GM23338 (cell line): ENCODE data around the gene NLRP1. TPM values are rescaled to one million over a fixed set of nuclear protein-coding genes. Genes with fewer than 3 reads are reported as not detected.
A peak's percentile ranks its signal among the peaks of the same experiment; 100 is the strongest.

ENCODE experiments used
- ATAC-seq: fragments of 200-7000 bp; cut with Tn5 transposase; 3 replicates; pipeline ENCODE4 v1.9.1; 2020
- DNase-seq: peaks from one replicate; pipeline ENCODE4 v3.0.0-alpha.2; 2015; ENCODE audit warnings: low spot score
- H2AFZ ChIP-seq: fragments of 200-600 bp; sonication (generic); 2 replicates; pipeline ENCODE4 v1.8.0; 2016; ENCODE audit warnings: antibody characterized with exemption, mild to moderate bottlenecking, moderate library complexity
- H3F3A ChIP-seq: fragments of 200-600 bp; sonication (generic); replicated peaks from 2 replicates; pipeline ENCODE4 v1.8.0; 2017; ENCODE audit warnings: antibody characterized with exemption, mixed run types, low read depth
- H3K27ac ChIP-seq: fragments of 200-600 bp; sonication (generic); 2 replicates; pipeline ENCODE4 v1.6.1; 2016; ENCODE audit warnings: low read depth
- H3K27me3 ChIP-seq: fragments of 200-600 bp; sonication (generic); 2 replicates; pipeline ENCODE4 v1.8.0; 2016; ENCODE audit warnings: mild to moderate bottlenecking, mixed run types, moderate library complexity; ENCODE audit not compliant: insufficient read depth
- H3K36me3 ChIP-seq: fragments of 200-600 bp; sonication (generic); 2 replicates; pipeline ENCODE4 v1.8.0; 2016; ENCODE audit warnings: mild to moderate bottlenecking; ENCODE audit not compliant: insufficient read depth
- H3K4me1 ChIP-seq: fragments of 200-600 bp; sonication (generic); 2 replicates; pipeline ENCODE4 v1.8.0; 2016; ENCODE audit warnings: mild to moderate bottlenecking, moderate library complexity; ENCODE audit not compliant: insufficient read depth
- H3K4me2 ChIP-seq: fragments of 200-600 bp; sonication (generic); 2 replicates; pipeline ENCODE4 v1.7.1; 2017; ENCODE audit warnings: mixed run types
- H3K4me3 ChIP-seq: fragments of 200-600 bp; sonication (generic); 2 replicates; pipeline ENCODE4 v1.6.1; 2016; ENCODE audit warnings: mixed run types
- H3K79me2 ChIP-seq: fragments of 200-600 bp; sonication (generic); replicated peaks from 2 replicates; pipeline ENCODE4 v1.8.0; 2017; ENCODE audit warnings: mild to moderate bottlenecking; ENCODE audit not compliant: insufficient read depth
- H3K9me2 ChIP-seq: fragments of 200-600 bp; sonication (generic); 2 replicates; pipeline ENCODE4 v1.8.0; 2017; ENCODE audit not compliant: insufficient read depth
- H4K20me1 ChIP-seq: fragments of 200-600 bp; sonication (generic); replicated peaks from 2 replicates; pipeline ENCODE4 v1.8.0; 2017; ENCODE audit warnings: mild to moderate bottlenecking; ENCODE audit not compliant: insufficient read depth
- H3K27ac Mint-ChIP-seq: 2 replicates; pipeline ENCODE4 v1.8.0; 2020; ENCODE audit warnings: inconsistent platforms, mild to moderate bottlenecking, moderate library complexity, mixed read lengths
- H3K27me3 Mint-ChIP-seq: 3 replicates; pipeline ENCODE4 v1.8.0; 2022; ENCODE audit warnings: low read depth, mild to moderate bottlenecking, moderate library complexity, mixed read lengths, inconsistent platforms; ENCODE audit not compliant: insufficient read depth, poor library complexity
- H3K36me3 Mint-ChIP-seq: 3 replicates; pipeline ENCODE4 v1.8.0; 2021; ENCODE audit warnings: low read depth, mild to moderate bottlenecking, inconsistent platforms, moderate library complexity, mixed read lengths
- H3K4me1 Mint-ChIP-seq: 3 replicates; pipeline ENCODE4 v1.8.0; 2020; ENCODE audit warnings: mild to moderate bottlenecking, inconsistent platforms, mixed read lengths
- H3K4me3 Mint-ChIP-seq: 3 replicates; pipeline ENCODE4 v1.8.0; 2021; ENCODE audit warnings: moderate library complexity, mild to moderate bottlenecking, inconsistent platforms, mixed read lengths
- H3K9me3 Mint-ChIP-seq: 3 replicates; pipeline ENCODE4 v1.8.0; 2020; ENCODE audit warnings: moderate library complexity, mild to moderate bottlenecking, inconsistent platforms, mixed read lengths
- ETS1 ChIP-seq: IDR thresholded peaks from 2 replicates; pipeline ENCODE4 v1.6.1; 2016; ENCODE audit warnings: antibody characterized with exemption
- EZH2 ChIP-seq: fragments of 200-600 bp; sonication (generic); IDR thresholded peaks from one replicate; pipeline ENCODE4 v1.8.0; 2017; ENCODE audit warnings: antibody characterized with exemption, mild to moderate bottlenecking, low read depth; ENCODE audit not compliant: unreplicated experiment
- NANOG ChIP-seq: IDR thresholded peaks from 2 replicates; pipeline ENCODE4 v1.6.1; 2016; ENCODE audit warnings: antibody characterized with exemption, borderline replicate concordance
- POLR2AphosphoS5 ChIP-seq: IDR thresholded peaks from 2 replicates; pipeline ENCODE4 v1.6.1; 2016; ENCODE audit warnings: antibody characterized with exemption, low read depth
- ZNF462 ChIP-seq: fragments of 250-450 bp; sonication (Bioruptor Pico); IDR thresholded peaks from 2 replicates; pipeline ENCODE4 v1.5.0; 2020; ENCODE audit warnings: mild to moderate bottlenecking, moderate library complexity
- polyA plus RNA-seq: library from polyadenylated mRNA; unstranded; fragments of >200 nt; fragmentation: Nextera tagmentation; extraction: Ambion mirVana; gene quantifications from 2 replicates; pipeline ENCODE4 v1.2.1, GENCODE V29; 2016
- total RNA-seq: library from RNA; depleted of rRNA; stranded (reverse); fragments of >200 nt; shearing (Covaris generic); gene quantifications from 2 replicates; pipeline ENCODE4 v1.2.3, GENCODE V29; 2014

The NLRP1 gene
- total and polyA plus RNA-seq, 2 experiments from 2014 or later, result 7.6 to 16.2 TPM

- TF ChIP-seq ZNF462 (CRISPR knock-in tag), result no peak
- no peak for TF ChIP-seq POLR2AphosphoS5
- TF ChIP-seq NANOG, result no peak
- no peak for TF ChIP-seq ETS1
Observed at GRCh38 chr17:5500247-5500588, 84.1 kb downstream of the NLRP1 start (continued).

GRCh38 chr17:5499476-5500231 is 84.7 kb downstream of the NLRP1 start:
- Mint-ChIP-seq H3K9me3 (no peaks in the 10 kb centered on the region; the same call in 2 of the 3 replicates), H3K36me3 (no peaks in the 10 kb centered on the region; the same call in 2 of the 3 replicates), H3K27ac (no peak overlapping the region), H3K4me1 (peaks cover 10% of the 10 kb centered on the region; the same call in 2 of the 3 replicates), H3K4me3 (peak overlapping the region; percentile 94), H3K27me3 (peaks cover 34% of the 10 kb centered on the region)
- Histone ChIP-seq H3K27me3 (peaks cover 33% of the 10 kb centered on the region), H3K4me2 (peak overlapping the region; percentile 98), H3K9me2 (no peaks in the 10 kb centered on the region), H3K4me1 (peaks cover 14% of the 10 kb centered on the region), H3K27ac (no peak overlapping the region), H3K4me3 (peak overlapping the region; percentile 91), H3K79me2 (no peaks in the 10 kb centered on the region), H3F3A (peaks cover 7% of the 10 kb centered on the region; the same call in 1 of the 2 replicates), H2AFZ (peak overlapping the region; percentile 99), H3K36me3 (no peaks in the 10 kb centered on the region), H4K20me1 (no peaks in the 10 kb centered on the region)
- ATAC-seq (peak; percentile 35), DNase-seq (peak; percentile 72)
- TF ChIP-seq ZNF462 (CRISPR knock-in tag) (no peak), EZH2 (no peak)
